Stimulated activated CD4-positive, alpha-beta T cell treated with anti-CD3 and anti-CD28 coated beads, Interleukin-2, amount 100 ng/mL, for 48 hours (primary cell): ENCODE results near the gene CLEC17A.
"Not testable (repeated sequence)": the region's sequence is repeated elsewhere in the genome, so short reads cannot be mapped to it uniquely, and the experiment has no call there.

Experiments
- DNase-seq, 2 donors: peaks; one replicate each; pipeline ENCODE4 v3.0.0-alpha.2; 2020

The CLEC17A gene

GRCh38 chr19:14582894-14583340 lies at the start of gene CLEC17A:
Gene CLEC17A (plus strand): TSS chr19:14583084. CDS start chr19:14583161, 77 bp downstream.
- DNase-seq, result no peak

GRCh38 chr19:14533450-14533849 lies 49.4 kb upstream of the CLEC17A start:
- DNase-seq, result no peak

GRCh38 chr19:14536926-14537692 lies 45.8 kb upstream of the CLEC17A start:
- DNase-seq, result peak in 1 of 2 donors; percentile 49

- no peak for DNase-seq
These were observed 42.0 kb upstream of the CLEC17A start for GRCh38 chr19:14540741-14541525.

GRCh38 chr19:14541979-14542378 lies 40.9 kb upstream of the CLEC17A start:
- DNase-seq, result not testable (repeated sequence)

- DNase-seq, result no peak
These were observed 40.1 kb upstream of the CLEC17A start for GRCh38 chr19:14542711-14543328.

GRCh38 chr19:14544047-14544446 lies 38.8 kb upstream of the CLEC17A start:
- DNase-seq, result no peak

- DNase-seq, result no peak
These were observed 37.7 kb upstream of the CLEC17A start for GRCh38 chr19:14544977-14545715.

GRCh38 chr19:14545716-14546082 lies 37.2 kb upstream of the CLEC17A start:
- no peak for DNase-seq

- no peak for DNase-seq
These were observed 32.6 kb upstream of the CLEC17A start for GRCh38 chr19:14550201-14550754.

GRCh38 chr19:14551134-14552005 lies 31.5 kb upstream of the CLEC17A start:
- DNase-seq, result peak; percentile 37 to 53

GRCh38 chr19:14552006-14552360 lies 30.9 kb upstream of the CLEC17A start:
- DNase-seq, result not testable (repeated sequence)

GRCh38 chr19:14553042-14553938 lies 29.6 kb upstream of the CLEC17A start:
- DNase-seq, result no peak

GRCh38 chr19:14553939-14554243 lies 29.0 kb upstream of the CLEC17A start:
- DNase-seq, result no peak

- no peak for DNase-seq
These were observed 28.5 kb upstream of the CLEC17A start for GRCh38 chr19:14554382-14554812.

GRCh38 chr19:14555918-14556661 lies 26.8 kb upstream of the CLEC17A start:
- DNase-seq, result no peak

GRCh38 chr19:14556662-14557188 lies 26.2 kb upstream of the CLEC17A start:
- DNase-seq, result peak; percentile 74 to 82

- no peak for DNase-seq
These were observed 24.4 kb upstream of the CLEC17A start for GRCh38 chr19:14558370-14559066.
